Loucy (cell line): Measurements from ENCODE around the gene ANKRD13B.

Experiments used
- EZH2phosphoT487 ChIP-seq: fragments of 200-600 bp; IDR thresholded peaks from 2 replicates; pipeline ENCODE4 v1.6.1; 2018; ENCODE audit warnings: antibody characterized with exemption, mild to moderate bottlenecking, moderate library complexity, borderline replicate concordance
- TF ChIP-seq, protein P1 (sequence below): fragments of 200-600 bp; sonication (generic); conservative IDR thresholded peaks from 2 replicates; pipeline ENCODE4 v1.5.1; 2014; ENCODE audit warnings: mild to moderate bottlenecking, antibody characterized with exemption, low read length

- TF ChIP-seq, protein P1, sequence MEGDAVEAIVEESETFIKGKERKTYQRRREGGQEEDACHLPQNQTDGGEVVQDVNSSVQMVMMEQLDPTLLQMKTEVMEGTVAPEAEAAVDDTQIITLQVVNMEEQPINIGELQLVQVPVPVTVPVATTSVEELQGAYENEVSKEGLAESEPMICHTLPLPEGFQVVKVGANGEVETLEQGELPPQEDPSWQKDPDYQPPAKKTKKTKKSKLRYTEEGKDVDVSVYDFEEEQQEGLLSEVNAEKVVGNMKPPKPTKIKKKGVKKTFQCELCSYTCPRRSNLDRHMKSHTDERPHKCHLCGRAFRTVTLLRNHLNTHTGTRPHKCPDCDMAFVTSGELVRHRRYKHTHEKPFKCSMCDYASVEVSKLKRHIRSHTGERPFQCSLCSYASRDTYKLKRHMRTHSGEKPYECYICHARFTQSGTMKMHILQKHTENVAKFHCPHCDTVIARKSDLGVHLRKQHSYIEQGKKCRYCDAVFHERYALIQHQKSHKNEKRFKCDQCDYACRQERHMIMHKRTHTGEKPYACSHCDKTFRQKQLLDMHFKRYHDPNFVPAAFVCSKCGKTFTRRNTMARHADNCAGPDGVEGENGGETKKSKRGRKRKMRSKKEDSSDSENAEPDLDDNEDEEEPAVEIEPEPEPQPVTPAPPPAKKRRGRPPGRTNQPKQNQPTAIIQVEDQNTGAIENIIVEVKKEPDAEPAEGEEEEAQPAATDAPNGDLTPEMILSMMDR, result no peak
- no peak for TF ChIP-seq EZH2phosphoT487
These were observed 37.1 kb upstream of the ANKRD13B start for GRCh38 chr17:29555840-29556239.
